DMS79 (cell line): ENCODE measurements around the gene CREB5.
"Not testable (repeated sequence)": the region's sequence is repeated elsewhere in the genome, so short reads cannot be mapped to it uniquely, and the experiment has no call there.

ENCODE experiments used
- DNase-seq: peaks from one replicate; lab custom pipeline; 2025; lab: John Stamatoyannopoulos, UW

Gene CREB5

DNA sequence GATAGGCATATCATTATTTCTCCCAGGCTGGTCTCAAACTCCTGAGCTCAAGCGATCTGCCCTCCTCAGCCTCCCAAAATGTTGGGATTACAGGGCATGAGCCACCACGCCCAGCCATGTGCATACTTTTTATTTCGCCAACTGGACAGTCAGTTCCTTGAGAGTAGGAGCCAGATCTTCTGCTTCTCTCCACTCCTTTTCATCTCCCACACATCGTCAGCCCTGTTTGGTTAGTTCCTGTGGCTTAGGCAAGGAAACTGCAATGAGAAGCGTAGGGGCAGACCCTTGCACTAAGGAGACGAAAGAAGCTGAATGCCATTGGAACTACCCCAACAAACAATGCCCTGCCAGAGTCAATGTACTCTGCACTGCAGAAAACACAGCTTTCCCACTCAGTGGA, 367.6 kb downstream of the CREB5 start:
- no peak for DNase-seq

- no peak for DNase-seq
Observed at GRCh38 chr7:28782362-28782761, 370.0 kb downstream of the CREB5 start.

DNA sequence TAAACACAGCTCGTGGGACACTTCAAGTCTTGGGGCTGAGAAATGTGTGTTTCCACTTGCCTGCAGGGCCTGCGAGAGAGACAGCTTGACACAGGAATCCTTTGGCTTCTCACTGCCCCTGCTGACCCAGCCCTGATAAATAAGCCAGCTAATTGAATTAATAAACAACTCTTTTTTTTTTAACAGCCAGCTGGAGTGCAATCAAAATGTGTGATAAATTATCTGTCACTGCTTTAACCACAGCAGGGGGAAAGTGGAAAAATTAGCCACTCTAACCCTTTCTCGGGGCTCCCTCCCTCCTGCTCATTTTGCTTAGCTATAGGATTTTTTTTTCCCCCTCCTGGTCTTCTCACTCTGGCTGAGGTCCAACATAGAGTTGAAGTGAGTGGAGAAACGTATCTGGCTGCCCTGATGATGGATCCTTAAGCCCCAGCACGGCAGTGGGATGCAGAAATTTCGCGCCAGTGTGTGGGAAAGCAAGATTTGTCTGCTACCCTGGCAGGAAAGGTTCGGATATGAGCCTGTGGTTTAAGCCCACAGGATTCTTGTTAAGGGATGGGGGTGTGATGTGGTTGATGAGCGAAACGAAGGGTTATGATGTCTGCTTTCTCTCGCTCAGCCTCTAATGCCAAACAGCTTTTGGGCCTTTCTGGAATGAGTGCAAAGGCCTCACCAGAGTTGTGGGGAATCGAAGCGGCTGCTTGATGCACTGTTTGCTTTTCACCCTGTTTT, 372.0 kb downstream of the CREB5 start:
- no peak for DNase-seq

- DNase-seq: no peak
Observed at GRCh38 chr7:28785041-28785995, 373.0 kb downstream of the CREB5 start.

DNA sequence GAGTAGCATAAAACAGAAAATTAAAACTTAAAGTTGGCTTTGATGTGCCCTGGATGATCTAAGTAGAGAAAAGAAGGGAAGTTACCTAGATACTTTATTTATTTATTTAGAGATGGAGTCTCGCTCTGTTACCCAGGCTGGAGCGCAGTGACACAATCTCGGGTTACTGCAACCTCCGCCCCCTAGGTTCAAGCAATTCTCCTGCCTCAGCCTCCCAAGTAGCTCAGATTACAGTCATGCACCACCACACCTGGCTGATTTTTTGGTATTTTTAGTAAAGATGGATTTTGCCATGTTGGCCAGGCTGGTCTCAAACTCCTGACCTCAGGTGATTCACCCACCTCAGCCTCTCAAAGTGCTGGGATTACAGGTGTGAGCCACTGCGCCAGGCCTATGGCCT, 373.8 kb downstream of the CREB5 start:
- DNase-seq: not testable (repeated sequence)

DNA sequence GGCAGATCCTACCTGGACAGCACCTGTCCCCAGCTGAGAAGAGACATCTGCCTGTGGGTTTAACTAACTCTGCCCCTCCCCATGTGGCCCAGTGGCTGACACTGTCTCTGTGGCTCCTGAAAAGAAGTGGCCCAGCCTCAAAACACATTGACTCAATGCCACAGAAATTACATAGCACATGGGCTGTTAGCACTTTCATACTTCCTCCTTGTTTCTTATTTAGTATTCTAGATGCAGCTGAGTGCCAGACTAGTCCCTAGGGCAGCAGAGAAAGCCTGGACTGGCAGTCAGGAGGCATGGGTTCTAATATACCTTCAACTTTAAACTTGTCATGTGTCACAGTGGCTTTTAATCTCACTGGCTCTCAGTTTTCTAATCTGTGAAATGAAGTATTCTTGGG, 374.8 kb downstream of the CREB5 start:
- DNase-seq: no peak

- no peak for DNase-seq
Observed at GRCh38 chr7:28790467-28790866, 378.1 kb downstream of the CREB5 start.

GRCh38 chr7:28792858-28793257, 380.5 kb downstream of the CREB5 start:
- no peak for DNase-seq

DNA sequence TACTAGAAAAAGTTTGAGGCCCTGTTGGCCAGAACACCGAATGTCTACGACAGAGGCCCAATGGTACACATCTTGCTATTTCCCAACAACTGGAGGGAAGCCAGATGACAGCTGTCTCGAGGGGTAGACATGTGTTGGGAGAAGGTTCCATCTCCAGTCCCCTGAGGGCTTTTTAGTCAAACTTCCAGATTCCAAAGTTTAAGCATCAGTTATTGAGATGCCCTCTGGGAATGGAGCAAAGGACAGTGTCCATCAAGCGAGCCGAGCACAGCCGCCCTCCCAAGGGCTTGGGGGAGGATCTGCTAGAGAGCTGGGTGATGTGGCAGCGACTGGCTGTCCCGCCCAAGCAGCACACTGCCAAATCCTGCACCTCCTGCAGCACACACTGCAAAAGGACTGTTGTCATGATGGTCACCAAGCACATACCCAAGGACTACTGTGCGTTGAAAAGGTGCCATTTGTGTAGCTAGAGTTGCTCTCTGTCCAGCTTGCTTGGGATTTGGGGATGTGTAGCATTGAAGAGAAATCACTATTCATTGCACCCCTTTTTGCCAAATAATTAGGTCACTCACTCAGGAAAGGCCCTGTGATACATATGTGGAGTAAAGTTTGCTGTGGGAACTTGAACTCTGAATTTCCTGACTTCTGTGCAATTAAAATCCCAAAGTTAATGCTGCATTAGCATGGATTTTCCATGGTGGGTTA, 381.2 kb downstream of the CREB5 start:
- DNase-seq: no peak

- no peak for DNase-seq
Observed at GRCh38 chr7:28798274-28798673, 386.0 kb downstream of the CREB5 start.

- DNase-seq: no peak
Observed at GRCh38 chr7:28799619-28800018, 387.3 kb downstream of the CREB5 start.

GRCh38 chr7:28800150-28800549, 387.8 kb downstream of the CREB5 start:
- DNase-seq: no peak

DNA sequence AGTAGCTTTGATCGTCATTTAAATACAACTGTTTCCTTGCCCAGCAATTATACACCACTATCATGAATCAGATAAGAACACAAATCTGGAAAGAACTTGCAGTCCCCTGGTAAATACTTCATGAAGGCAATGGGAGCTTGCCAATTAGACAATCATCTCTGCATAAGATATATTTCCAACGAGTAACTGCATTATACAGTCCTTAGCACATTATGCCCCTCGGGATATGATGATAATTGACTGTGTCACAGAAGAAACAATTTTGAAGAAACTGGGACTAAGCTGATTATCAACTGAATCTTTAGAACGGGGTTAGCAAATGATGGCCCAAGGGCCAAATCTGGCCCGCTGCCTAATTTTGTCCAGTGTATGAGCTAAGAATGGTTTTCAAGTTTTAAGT, 390.1 kb downstream of the CREB5 start:
- DNase-seq: no peak

GRCh38 chr7:28804157-28804556, 391.8 kb downstream of the CREB5 start:
- no peak for DNase-seq

- DNase-seq: no peak
Observed at GRCh38 chr7:28804990-28805389, 392.7 kb downstream of the CREB5 start.

GRCh38 chr7:28806841-28807240, 394.5 kb downstream of the CREB5 start:
- DNase-seq: no peak

DNA sequence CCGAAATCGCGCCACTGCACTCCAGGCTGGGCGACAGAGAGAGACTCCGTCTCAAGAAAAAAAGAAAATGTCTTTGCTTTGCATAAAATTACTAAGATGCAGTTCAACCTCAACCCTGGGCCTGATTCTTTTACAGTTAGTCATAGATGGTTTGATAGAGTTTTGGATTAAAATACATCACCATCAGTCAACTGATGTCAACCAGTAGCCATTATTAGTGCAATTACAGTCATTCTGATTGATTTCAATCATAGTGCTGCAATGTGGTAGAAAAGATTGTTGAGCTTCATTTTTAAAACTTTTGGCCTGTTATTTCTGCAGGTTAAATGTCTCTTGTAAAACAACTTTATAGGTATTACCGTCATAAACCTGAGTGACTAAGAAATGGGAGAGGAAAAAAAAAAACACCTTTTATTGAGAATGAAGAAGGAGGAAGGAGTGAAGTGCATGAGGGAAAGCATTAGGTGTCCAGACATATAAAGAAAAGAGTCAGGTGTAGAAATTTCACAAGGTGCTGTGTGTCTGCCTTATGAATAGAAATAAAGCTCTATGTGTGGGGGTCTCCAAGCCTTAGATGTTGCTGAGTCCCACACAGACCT, 395.2 kb downstream of the CREB5 start:
- DNase-seq: no peak

GRCh38 chr7:28808796-28809533, 396.6 kb downstream of the CREB5 start:
- no peak for DNase-seq

- DNase-seq: no peak
Observed at GRCh38 chr7:28811008-28811407, 398.7 kb downstream of the CREB5 start.

DNA sequence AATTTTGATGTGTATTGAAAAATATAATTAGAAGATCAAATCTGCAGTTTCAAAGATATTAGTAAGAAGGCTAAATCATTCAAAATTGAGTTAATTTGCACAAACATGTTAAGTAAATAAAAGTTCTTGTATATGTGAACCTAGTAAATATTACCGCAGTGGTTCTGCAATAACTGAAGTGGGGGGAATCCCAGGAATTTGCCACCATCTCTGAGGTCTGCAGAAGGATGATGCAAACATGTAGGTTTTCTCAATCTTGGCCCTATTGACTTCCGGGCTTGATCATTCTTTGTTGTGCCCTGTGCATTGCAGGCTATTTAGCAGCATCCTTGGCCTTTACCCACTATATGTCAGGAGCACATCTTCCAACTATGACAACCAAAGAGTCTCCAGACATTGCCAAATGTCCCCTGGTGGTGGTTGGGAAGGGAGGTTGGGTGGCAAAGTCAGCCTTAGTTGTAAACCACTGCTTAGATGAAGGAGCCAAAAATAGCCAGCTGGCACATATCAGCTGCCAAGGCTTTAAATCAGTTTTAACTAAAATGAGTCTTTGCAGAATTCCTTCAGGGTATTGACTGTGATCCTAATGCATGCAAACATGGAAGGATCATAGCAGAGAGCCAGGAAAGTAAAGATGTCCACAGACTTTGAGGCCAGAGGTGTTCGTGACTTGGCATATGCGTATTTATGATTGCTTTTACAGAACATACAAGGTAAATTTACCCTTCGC, 399.5 kb downstream of the CREB5 start:
- no peak for DNase-seq

DNA sequence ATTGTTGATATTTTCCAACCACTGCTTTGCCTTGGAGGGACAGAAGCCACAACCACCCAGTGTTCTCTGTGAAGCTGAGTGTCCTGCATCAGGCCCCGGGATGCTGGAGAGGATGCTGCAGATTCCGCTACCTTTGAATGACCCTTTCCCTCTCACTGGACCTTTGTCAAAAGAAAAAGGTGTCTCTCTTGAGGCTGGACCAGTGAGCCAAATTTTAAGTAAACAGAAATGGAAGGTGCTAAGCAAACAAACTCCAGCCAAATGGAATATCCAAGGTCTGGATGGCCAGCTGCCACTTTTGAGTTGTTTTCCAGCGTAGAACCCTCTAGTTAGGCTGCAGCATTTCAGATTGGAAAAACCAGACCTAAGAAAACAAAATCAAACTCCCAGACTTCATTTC, 400.3 kb downstream of the CREB5 start:
- DNase-seq: no peak
